Measurements from ENCODE around the gene KIFBP.
"Not testable (repeated sequence)": the region's sequence is repeated elsewhere in the genome, so short reads cannot be mapped to it uniquely, and the experiment has no call there.

KIFBP gene

DNA sequence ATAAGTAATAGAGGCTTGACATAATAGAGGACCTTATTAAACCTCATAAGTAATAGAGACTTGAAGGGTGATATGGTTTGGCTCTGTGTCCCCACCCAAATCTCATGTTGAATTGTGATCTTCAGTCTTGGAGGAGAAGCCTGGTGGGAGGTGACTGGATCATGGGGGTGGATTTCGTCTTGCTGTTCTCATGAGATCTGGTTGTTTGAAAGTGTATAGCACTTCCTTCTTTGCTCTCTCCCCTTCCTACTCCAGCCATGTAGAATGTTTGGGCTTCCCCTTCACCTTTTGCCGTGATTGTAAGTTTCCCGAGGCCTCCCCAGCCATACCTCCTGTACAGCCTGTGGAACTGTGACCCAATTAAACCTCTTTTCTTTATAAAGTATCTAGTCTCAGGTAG lies 8.6 kb downstream of the KIFBP start:
- DNase-seq (ENCODE audit: low read depth), result no peak

DNA sequence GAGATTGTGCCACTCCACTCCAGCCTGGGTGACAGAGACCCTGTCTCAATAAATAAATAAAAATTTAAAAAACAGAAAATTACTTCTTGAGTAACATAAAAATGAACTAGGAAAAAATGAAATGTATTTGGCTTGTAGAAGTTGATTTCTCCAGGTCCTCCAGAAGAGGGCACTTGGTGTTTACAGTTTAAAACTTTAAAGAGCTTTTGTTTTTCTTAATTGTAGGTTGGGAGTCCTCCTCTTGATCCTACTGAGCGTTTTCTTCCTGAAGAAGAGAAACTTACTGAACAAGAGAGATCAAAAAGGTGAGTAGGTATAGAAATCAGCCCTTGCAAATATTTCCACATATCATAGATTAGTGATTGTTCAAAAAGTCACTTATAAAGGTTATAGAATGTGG lies 16.2 kb downstream of the KIFBP start:
- DNase-seq (ENCODE audit: low read depth), result no peak

DNA sequence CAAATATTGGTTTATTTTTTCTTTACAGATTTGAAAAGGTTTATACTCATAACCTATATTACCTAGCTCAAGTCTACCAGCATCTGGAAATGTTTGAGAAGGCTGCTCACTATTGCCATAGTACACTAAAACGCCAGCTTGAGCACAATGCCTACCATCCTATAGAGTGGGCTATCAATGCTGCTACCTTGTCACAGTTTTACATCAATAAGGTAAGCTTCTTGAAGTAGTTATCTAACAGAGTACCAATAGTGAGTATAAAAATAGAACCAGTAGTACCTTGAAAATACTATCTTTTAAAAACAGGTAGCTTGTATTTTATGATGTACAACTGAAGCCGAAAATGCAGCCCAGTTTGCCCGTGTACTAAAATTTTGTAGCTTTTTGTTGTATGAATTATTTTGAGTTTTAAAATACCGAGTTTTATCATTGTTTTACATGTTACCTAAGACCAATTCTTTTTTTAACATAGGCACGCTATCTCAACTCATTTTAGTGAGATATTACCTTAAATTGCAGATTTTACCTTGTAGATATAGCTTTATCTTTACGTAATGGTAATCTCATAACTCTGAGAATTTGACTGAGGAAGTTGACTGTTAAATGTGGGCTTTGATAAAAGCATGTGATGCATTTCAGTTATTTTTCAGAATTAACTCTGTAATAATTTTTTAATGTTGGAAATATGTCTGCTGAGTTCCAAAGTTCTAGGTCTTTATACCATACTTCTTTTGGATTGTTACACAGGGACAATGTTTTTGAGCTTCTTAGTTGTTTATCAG lies 17.3 kb downstream of the KIFBP start:
- DNase-seq (ENCODE audit: low read depth), result no peak

DNA sequence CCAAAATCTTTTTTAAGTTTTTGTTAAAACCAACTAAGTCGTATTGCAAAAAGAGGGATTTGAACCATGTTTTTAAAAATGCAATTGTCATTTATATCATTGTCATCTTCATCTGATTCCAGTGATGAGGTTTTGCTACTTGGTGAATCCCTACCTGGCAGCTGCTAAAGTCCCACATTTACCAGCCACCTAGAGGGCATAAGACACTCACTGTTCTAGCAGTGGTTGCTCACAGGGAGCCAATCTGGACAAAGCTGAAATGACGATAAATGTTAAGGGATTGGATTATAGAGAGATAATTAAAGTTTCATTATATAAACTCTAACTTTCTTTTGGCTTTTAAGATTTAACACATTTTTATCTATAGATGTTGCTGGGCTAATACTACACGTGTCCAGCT lies 18.7 kb downstream of the KIFBP start:
- DNase-seq (ENCODE audit: low read depth), result no peak

DNA sequence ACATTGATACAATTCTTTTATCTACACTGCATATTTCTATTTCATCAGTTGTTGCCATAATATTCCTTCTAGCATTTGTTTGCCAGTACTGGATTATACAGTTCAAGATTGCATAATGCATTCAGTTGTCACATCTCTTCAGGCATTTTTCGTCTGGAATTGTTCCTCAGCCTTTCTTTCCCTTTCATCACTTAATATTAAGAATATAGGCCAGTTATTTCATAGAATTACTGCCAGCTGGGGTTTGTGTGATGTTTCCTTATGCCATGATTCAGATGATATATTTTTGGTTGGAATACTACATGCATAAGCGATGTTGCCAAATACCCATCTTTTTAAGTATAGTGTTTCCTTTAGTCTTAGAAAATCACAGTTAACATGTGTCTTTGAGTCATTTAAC lies 20.8 kb downstream of the KIFBP start:
- DNase-seq (ENCODE audit: low read depth), result no peak

DNA sequence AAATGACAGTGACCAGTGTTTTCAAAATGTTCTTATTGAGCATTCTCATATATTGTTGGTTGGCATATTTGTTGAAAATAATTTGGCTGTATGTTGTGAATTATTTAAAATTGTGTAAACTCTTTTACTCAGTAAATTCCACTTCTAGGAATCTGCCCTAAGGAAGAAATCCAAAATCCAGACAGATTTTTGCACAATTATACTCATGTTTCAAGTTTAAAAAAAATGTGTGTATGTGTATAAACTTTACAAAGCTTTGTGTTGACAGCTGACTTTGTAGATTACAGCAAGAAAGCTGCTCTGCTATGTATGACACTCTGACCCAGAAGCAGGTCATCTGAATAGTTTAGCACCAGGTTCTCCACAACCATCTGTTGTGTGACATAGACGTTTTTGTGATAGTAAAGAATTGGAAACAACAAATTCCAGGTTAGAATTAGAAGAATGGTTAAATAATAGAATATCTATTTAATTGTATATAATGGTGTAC lies 21.6 kb downstream of the KIFBP start:
- DNase-seq (ENCODE audit: low read depth), result no peak

DNA sequence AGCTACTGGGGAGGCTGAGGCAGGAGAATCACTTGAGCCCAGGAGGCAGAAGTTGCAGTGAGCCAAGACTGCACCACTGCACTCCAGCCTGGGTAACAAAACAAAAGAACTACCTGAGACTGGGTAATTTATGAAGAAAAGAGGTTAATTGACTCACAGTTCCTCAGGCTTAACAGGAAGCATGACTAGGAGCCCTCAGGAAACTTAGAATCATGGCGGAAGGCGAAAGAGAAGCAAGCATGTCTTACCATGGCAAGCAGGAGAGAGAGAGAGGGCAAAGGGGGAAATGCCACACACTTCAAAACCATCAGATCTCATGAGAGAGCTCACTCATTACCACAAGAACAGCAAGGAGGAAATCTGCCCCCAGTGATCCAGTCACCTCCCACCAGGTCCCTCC lies 24.2 kb downstream of the KIFBP start:
- DNase-seq (ENCODE audit: low read depth), result not testable (repeated sequence)

DNA sequence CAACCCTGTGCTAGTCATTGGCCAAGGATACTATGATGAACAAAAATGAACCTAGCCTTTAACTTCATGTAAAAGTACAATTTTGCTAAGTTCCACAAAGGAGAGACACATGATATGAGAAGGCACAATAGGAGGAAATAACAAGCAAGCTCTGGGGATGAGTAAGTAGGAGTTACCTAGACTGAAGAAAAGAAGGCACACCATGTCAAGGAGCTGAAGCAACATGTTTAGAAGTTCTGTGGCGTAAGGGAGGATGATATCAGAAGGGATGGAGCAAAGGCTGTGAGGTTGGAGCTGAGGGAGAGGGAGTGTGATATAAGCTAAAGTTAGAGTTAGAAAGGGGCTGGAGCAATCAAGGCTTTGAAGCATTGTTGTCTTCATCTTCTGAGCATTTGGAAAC lies 25.6 kb downstream of the KIFBP start:
- no peak for DNase-seq (ENCODE audit: low read depth)

DNA sequence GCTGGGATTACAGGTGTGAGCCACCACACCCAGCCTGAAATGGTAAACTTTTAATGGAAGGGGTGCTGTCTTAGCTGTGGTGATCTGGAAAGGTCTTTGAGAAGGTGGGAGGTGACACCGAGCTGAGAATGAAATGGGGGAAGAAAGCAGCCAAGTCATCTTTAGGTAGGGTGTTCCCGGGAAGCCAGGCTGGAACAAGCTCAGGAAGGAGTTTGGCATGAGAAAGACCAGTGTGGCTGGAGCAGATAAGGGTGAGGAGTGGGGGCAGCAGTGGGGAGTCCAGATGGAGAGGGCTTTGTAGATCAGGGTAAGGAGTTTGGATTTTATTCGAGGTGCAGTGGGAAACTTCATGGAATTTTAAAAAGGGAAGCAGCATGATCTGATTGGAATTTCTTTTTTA lies 30.0 kb downstream of the KIFBP start:
- DNase-seq (ENCODE audit: low read depth), result no peak

DNA sequence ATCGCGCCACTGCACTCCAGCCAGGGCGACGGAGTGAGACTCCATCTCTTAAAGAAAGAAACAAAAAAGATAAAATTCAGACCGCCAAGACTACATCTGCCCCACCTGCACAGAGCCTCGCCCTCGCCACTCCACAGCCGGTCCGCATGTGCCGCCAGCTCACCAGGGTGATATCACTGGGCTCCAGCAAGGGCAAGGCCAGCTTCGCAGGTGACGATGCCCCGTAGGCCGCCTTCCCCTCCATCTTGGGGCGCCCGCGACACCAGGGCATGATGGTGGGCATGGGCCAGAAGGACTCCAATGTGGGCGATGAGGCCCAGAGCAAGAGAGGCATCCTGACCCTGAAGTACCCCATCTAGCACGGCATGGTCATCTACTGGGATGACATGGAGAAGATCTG lies 34.0 kb downstream of the KIFBP start:
- DNase-seq (ENCODE audit: low read depth), result no peak

DNA sequence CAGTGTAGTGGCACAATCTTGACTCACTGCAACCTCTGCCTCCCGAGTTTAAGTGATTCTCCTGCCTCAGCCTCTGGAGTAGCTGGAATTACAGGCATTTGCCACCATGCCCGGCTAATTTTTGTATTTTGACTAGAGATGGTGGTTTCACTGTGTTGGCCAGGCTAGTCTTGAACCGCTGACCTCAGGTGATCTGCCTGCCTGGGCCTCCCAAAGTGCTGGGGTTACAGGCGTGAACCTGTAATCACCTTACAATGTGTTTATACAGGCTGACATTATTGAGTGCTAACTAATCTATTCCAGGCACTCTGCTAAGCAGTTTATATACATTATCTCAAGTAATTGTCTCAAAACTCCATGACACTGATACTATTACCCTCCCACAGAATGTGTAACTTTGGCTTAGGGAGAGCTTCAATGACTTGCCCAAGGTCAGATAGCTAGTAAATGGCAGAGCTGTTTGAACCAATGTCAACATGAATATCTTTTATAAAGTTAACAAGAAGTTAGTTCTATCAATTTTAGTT lies 36.8 kb downstream of the KIFBP start:
- no peak for DNase-seq (ENCODE audit: low read depth)

DNA sequence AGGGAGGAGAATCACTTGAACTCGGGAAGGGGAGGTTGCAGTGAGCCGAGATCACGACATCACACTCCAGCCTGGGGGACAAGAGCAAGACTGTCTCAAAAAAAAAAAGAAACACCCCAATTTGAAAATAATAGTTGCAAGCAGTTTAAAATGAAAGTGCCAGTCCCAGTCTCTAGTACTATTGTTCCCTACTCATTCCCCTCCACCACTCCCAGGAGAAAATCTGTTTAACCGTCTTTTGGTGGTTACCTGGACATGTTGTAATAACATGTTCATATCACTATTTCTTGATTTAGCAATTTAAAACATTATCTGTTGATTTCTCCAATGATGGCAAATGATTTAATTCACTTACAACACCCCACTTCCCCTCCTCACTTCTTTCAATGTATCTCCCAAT lies 44.7 kb downstream of the KIFBP start:
- no peak for DNase-seq (ENCODE audit: low read depth)

DNA sequence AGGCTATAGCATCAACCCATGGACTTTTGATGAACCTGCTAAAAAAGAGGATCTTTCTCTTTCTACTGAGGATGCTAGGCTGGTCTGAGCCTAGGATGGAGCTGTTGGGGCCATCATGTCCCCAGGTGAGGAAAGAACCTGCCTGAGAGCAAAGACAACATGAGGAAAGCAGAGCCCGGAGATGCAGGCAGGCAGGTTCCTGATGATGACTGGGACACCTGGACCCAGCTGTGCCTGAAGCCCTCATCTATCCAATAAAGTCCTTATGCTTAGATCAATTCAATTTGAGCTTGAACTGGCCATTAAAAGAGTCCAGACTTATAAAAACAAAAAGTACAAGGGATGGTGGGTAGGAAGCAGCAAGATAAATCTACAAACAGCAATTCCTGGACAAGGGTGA lies 48.9 kb downstream of the KIFBP start:
- no peak for DNase-seq (ENCODE audit: low read depth)

DNA sequence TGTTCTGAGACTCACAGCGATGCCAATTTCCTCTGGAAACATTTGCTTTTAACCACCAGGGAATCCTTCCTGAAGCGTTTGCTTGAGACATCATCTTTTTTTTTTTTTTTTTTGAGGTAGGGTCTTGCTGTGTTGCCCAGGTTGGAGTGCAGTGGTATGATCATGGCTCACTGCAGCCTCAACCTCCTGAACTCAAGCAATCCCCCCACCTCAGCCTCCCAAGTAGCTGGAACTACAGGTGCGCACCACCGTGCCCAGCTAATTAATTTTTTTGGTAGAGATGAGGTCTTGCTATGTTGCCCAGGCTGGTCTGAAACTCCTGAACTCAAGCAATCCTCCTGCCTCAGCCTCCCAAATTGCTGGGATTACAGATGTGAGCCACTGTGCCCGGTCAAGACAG lies 52.3 kb downstream of the KIFBP start:
- DNase-seq (ENCODE audit: low read depth), result not testable (repeated sequence)

DNA sequence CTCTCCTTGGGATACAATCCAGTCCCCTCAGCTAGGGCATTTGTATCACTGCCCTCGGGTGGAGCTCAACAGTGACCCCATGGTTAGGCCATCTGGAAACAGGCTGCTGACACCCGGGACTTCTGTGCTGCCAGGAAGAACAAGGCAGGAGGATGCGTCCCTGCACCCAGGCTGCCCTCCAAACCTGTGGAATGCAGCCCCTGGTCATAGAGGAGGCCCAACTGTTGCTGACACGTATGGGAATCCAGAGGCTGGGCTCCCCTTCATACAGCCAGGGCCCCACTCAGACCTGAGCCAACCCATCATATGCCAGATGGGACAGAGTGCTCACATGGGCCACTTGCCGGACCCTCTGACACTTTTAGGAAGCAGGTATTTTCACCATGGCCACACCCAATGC lies 53.8 kb downstream of the KIFBP start:
- no peak for DNase-seq (ENCODE audit: low read depth)

DNA sequence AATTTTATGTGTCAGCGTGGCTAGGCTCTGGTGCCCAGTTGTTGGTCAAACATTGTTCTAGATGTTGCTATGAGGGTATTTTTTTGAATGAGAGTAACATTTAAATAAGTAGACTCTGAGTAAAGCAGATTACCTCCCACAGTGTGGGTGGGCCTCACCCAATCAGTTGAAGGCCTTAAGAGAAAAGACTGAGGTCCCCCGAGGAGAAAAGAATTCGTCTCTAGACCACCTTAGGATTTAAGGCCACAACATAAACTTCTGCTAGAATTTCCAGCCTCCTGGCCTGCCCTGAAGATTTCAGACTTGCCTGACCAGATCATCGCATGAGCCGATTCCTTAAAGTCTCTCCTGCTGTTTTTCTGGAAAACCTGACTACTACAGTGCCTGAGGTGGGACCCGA lies 54.2 kb downstream of the KIFBP start:
- DNase-seq (ENCODE audit: low read depth), result no peak

DNA sequence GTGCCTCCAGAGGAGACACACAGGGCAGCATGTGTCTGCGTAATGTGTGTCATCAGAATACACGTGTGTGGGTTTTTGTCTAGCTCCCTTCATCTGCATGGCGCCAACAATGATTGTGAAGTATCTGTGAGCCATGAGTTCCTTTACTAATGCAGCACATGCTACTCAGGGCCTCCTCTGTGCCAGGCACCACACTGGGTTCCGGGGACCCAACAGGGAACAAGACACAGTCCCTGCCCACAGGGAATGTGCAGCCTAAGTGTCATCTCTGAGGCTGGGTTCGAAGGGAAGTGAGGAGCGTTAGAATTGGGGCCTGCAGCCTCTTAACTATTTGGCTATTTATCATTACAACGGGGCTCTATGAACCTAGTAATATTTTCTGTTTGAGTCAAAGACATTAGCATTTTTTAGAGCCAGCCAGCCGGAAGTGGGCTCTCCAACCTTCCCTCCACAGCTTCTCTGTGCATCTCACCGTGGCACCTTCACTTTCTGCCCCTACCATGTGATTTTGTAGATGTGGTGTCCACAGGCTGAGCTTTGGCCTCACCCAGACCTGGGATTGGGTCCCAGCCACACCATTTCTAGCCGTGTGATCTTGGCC lies 55.4 kb downstream of the KIFBP start:
- no peak for DNase-seq (ENCODE audit: low read depth)

DNA sequence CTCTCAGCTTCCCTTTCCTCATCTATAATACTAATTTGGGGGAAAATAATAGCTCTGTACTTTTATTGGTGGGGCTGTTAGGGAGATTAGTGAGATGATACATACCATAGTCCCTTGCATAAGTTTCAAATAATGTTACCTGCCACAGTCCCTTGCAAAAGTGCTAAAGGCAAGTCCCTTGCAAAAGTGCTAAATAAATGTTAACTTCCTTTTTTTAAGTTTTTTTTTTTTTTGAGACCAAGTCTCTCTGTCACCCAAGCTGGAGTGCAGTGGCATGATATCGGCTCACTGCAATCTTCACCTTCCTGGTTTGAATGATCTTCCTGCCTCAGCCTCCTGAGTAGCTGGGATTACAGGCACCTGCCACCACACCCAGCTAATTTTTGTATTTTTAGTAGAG lies 55.9 kb downstream of the KIFBP start:
- no peak for DNase-seq (ENCODE audit: low read depth)

DNA sequence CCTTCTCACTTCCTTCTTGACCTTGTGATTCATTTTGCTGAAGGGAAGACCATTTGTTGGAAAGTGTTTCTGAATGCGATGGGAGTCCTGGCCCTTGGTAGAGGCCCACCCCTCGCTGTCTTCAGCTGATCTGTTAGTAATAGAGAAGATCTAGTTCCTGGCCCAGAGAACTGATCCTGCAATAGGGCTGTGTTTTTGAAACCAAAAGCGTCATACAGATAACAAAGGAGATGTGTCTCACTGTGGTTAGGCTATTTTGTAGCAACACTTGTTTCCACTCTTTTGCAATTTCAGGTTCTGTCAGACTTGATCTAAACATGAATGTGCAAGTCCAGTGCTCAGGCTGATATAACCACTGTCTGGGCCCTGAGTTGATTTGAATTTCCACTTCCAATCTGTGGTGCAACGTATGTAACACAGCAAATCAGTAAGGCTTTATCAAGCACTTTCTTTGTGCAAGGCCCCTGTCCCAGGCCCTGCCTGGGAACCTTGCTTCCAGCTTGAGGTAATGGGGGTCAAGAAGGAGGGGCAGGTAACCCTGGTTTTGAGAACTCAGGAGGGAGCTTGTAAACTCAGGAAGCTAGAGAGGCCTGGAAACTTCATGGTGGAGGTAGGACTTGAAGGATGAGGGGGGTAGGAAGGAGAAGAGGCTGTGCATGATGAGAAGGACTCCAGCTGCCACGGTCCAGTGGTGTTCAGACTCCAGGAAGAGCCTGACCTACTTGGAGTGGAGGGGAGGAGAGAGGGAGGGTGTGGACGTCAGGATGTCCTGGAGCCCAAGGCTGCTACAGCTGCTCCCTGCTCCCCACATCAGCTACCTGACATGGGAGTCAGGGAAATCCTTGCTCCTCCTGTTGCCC lies 57.1 kb downstream of the KIFBP start:
- DNase-seq (ENCODE audit: low read depth), result no peak

DNA sequence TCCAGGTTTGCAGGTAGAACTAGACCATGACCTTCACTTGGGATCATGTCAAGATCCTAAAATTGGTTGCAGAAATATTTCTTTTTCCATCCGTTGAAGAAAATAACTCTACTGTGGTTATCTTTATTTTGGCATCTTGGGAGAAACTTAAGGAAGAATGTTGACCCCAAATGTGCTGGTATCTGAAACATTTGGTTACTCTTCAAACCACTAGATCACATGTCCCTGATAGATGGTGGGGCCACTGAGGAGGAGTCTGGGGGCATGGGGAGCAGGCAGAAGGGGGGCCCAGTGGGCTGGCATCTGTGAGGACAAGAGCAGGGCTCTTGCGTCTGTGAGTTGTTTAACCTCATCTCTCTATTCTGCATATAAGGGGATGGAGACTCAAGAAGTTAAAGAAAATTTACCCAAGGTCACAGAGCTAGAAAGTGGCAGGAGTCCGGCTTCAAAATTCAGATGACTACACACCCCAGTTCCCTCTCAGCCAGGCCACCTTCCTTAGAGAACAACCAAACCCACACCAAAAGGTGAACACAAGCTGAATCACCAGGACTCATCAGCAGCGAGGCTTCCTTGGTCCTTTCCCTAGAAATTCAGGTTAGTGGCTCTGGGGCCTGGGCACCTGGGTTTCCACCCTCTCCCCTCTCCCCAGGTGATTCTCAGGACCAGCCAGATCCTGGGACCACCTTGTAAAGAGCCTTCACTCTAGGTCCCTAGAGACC lies 58.7 kb downstream of the KIFBP start:
- DNase-seq (ENCODE audit: low read depth), result no peak

DNA sequence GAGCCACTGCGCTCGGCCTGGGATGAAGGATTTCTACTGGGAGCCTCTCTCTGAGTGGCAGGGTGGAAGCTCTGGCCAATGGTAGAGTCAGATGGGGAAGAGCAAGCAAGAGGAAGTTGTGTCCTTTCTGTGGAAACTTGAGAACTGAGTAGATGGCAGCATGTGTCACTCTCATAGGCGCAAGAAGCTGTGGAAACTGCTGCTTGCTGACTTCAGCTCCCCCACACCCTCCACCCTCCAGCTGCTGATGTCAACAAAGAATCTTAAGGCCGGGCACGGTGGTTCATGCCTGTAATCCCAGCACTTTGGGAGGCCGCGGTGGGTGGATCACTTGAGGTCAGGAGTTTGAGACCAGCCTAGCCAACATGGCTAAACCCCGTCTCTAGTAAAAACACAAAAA lies 59.5 kb downstream of the KIFBP start:
- no peak for DNase-seq (ENCODE audit: low read depth)

DNA sequence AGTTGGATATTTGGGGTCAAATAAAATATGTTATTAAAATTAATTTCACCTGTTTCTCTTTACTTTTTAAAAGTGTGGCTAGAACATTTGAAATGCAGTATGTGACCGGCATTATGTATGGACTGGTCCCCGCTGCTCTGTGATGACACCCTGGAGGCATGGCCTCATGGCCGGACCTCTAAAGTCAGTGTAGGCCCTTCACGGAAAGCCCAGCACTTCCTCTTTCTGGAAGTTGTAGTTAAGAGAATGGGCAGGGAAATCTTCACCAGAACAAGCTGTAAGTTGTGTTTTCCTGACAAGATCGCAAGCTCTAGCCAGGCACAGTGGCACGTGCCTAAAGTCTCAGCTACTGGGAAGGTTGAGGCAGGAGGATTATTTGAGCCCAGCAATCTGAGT lies 61.0 kb downstream of the KIFBP start:
- no peak for DNase-seq (ENCODE audit: low read depth)

Data from stimulated activated CD8-positive, alpha-beta memory T cell treated with anti-CD3 and anti-CD28 coated beads, Interleukin-15, amount 100 ng/mL, for 24 hours (primary cell).